Pancreas (tissue), 10 donors: ENCODE data around the gene C17orf67. TPM values are rescaled to one million over a fixed set of nuclear protein-coding genes. Genes with fewer than 3 reads are reported as not detected.
"Not testable (repeated sequence)": the region's sequence is repeated elsewhere in the genome, so short reads cannot be mapped to it uniquely, and the experiment has no call there.

Source experiments
- ATAC-seq, 4 donors: fragments of 200-7000 bp; cut with Tn5 transposase; one replicate each; pipeline versions ENCODE4 v1.8.0 to v1.9.1; 2020; ENCODE audit warnings: mild to moderate bottlenecking in 4 of 4, moderate library complexity in 4 of 4
- DNase-seq, 6 donors: peaks; one replicate each; pipeline ENCODE4 v3.0.0-alpha.2; 2020
- FAIRE-seq: peaks from 2 replicates; lab custom pipeline; 2012; peaks lifted over from hg19 to GRCh38; lab: Jason Lieb, UNC
- H3K27ac ChIP-seq, 4 donors: fragments of 200-600 bp; sonication (generic); 1 replicate in 3 of 4; 2 replicates in 1 of 4; pipeline versions ENCODE4 v1.5.0 to v1.8.0; 2020
- H3K27me3 ChIP-seq, 4 donors: fragments of 200-600 bp; one replicate each; pipeline ENCODE4 v1.8.0; 2021
- H3K36me3 ChIP-seq, 3 donors: fragments of 200-600 bp; sonication (generic) in 1 of 3; one replicate each; pipeline versions ENCODE4 v1.5.0 to v1.8.0; 2020 to 2021
- H3K4me1 ChIP-seq, 3 donors: fragments of 200-600 bp; one replicate each; pipeline ENCODE4 v1.8.0; 2021
- H3K4me3 ChIP-seq, 4 donors: fragments of 200-600 bp; sonication (generic) in 2 of 4; one replicate each; pipeline versions ENCODE4 v1.5.0 to v1.8.0; 2020 to 2021
- H3K9me3 ChIP-seq, 4 donors: fragments of 200-600 bp; one replicate each; pipeline ENCODE4 v1.8.0; 2021
- CTCF ChIP-seq, 4 donors: fragments of 200-600 bp; sonication (generic) in 3 of 4; IDR thresholded peaks; one replicate each; pipeline versions ENCODE4 v1.5.0 to v1.8.0; 2021; ENCODE audit warnings: antibody characterized with exemption in 4 of 4
- WGBS, 2 donors: extraction: QIAGEN DNeasy Blood & Tissue Kit; methylation state at CpG; one replicate each; pipeline ENCODE4 v1.1.7; 2013; 5-methylcytosine and 5-hydroxymethylcytosine counted together
- intact Hi-C, 3 donors: fragments of 100-400 bp; cut with DNase I; formaldehyde crosslinking; loops; one replicate each; pipeline versions ENCODE4 v1.11.1 to v1.14.2; 2022
- polyA plus RNA-seq, 2 donors: library from polyadenylated mRNA; stranded (reverse); fragments of 200-250 nt; gene quantifications; one replicate each; pipeline ENCODE4 v1.2.3, GENCODE V29; 2013
- total RNA-seq, 6 donors: library from RNA; stranded (reverse); fragmentation: NEBNext Ultra II Directional in 4 of 6; extraction: Animal tissue kit (Norgen Biotek cat#: 25700) in 4 of 6; gene quantifications; one replicate each; pipeline versions ENCODE4 v1.2.1 to v1.2.4, GENCODE V29; 2021 to 2023
- donor health status: healthy with polysubstance abuse.
- donor health status: DM: no; HTN: no; CAD: no; lungs with moderate emphysema.
- donor health status: DM: no; HTN: no; CAD: no.
- donor health status: control.
- donor health status: control.
- donor health status: Bipolar disorder and iron deficiency.
- donor health status: DM: yes; HTN: yes; CAD: no.
- donor health status: DM: no; HTN: no; CAD: no.
- donor health status: DM: no; HTN: no; CAD: no.
- donor health status: DM: yes; HTN: yes; CAD: no.

Gene C17orf67
- total and polyA plus RNA-seq, 8 donors, result 1.0 to 9.6 (median 1.8) TPM

- H3K4me3 ChIP-seq, result no peak overlapping the region
- H3K4me1 ChIP-seq, result no peaks in the 10 kb centered on the region
- TF ChIP-seq CTCF (IDR thresholded peaks at IDR 0.05), result no peak
- no peaks in the 10 kb centered on the region for H3K36me3 ChIP-seq
- H3K27me3 ChIP-seq, result no peaks in the 10 kb centered on the region
- H3K9me3 ChIP-seq, result no peaks in the 10 kb centered on the region
- intact Hi-C loops, result no loop called here
- FAIRE-seq (no peak), DNase-seq (no peak), ATAC-seq (no peak)
- 73 to 81% methylated on average over 5 of the region's 5 CpGs for WGBS, 2 donors
- H3K27ac ChIP-seq, result no peak overlapping the region
Measured at GRCh38 chr17:56762144-56762543, 71.6 kb downstream of the C17orf67 start.

GRCh38 chr17:56761387-56761786, 72.3 kb downstream of the C17orf67 start:
- no peaks in the 10 kb centered on the region for H3K9me3 ChIP-seq
- H3K27ac ChIP-seq, result no peak overlapping the region
- intact Hi-C loops, result no loop called here
- H3K36me3 ChIP-seq, result no peaks in the 10 kb centered on the region
- no peak overlapping the region for H3K4me3 ChIP-seq
- no peaks in the 10 kb centered on the region for H3K4me1 ChIP-seq
- 65 to 77% methylated on average over 2 of the region's 2 CpGs for WGBS, 2 donors
- FAIRE-seq, result no peak
- H3K27me3 ChIP-seq, result no peaks in the 10 kb centered on the region
- DNase-seq, result no peak
- no peak for TF ChIP-seq CTCF (IDR thresholded peaks at IDR 0.05)
- ATAC-seq, result no peak

DNA sequence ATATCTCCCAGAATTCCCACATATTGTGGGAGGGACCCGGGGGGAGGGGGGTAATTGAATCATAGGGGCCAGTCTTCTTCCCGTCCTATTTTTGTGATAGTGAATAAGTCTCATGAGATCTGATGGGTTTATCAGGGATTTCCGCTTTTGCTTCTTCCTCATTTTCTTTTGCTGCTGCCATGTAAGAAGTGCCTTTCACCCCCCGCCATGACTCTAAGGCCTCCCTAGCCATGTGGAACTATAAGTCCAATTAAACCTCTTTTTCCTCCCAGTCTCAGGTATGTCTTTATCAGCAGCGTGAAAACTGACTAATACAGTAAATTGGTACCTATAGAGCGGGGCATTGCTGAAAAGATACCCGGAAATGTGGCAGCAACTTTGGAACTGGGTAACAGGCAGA, 76.1 kb downstream of the C17orf67 start:
- H3K4me1 ChIP-seq, DNase-seq, H3K27ac ChIP-seq, FAIRE-seq, H3K4me3 ChIP-seq, ATAC-seq, H3K36me3 ChIP-seq, H3K9me3 ChIP-seq, H3K27me3 ChIP-seq, intact Hi-C loops: not testable (repeated sequence)
- 77 to 87% methylated on average over 7 of the region's 7 CpGs for whole genome bisulfite sequencing, 2 donors

GRCh38 chr17:56756536-56756935, 77.2 kb downstream of the C17orf67 start:
- Histone ChIP-seq H3K4me3 (no peak overlapping the region), H3K4me1 (no peaks in the 10 kb centered on the region), H3K36me3 (no peaks in the 10 kb centered on the region), H3K9me3 (no peaks in the 10 kb centered on the region), H3K27me3 (no peaks in the 10 kb centered on the region), H3K27ac (no peak overlapping the region)
- WGBS, 2 donors, result 58 to 69% methylated on average over 2 of the region's 2 CpGs
- FAIRE-seq (no peak), ATAC-seq (no peak), DNase-seq (no peak)
- no peak for TF ChIP-seq CTCF (IDR thresholded peaks at IDR 0.05)
- intact Hi-C loops, result no loop called here

DNA sequence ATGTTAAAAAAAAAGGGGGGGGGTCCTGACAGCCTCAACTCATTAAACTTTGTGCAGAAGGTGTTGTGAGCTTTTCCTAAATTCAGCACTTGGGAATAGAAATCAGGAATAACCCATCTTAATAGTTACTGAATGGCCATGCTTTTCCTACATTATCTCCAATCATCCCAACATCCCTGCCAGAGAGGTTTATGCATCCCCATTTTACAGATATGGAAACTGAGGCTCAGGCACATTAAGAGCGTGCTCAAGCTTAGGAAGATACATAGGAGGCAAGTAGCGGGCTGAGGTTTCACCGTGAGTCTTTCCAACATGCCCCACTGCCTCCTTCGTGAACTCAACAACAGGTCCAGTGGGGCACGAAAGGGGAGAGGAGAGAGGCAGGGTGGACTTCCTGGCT, 78.4 kb downstream of the C17orf67 start:
- H3K36me3 ChIP-seq, result no peaks in the 10 kb centered on the region
- H3K4me1 ChIP-seq, result no peaks in the 10 kb centered on the region
- no peak overlapping the region for H3K4me3 ChIP-seq
- H3K9me3 ChIP-seq, result no peaks in the 10 kb centered on the region
- DNase-seq (no peak), ATAC-seq (no peak), FAIRE-seq (no peak)
- no peak overlapping the region for H3K27ac ChIP-seq
- no peak for TF ChIP-seq CTCF (IDR thresholded peaks at IDR 0.05)
- WGBS, 2 donors, result 60 to 71% methylated on average over 5 of the region's 5 CpGs
- no peaks in the 10 kb centered on the region for H3K27me3 ChIP-seq
- intact Hi-C loops, result no loop called here
